IMR-90 (cell line): ENCODE data around the gene MPPED2. TPM values are rescaled to one million over a fixed set of nuclear protein-coding genes. Genes with fewer than 3 reads are reported as not detected.

Experiments
- ATAC-seq: fragments of 200-7000 bp; cut with Tn5 transposase; 2 replicates; pipeline ENCODE4 v1.9.1; 2020; ENCODE audit warnings: low read depth, mild to moderate bottlenecking, moderate library complexity
- BruUV-seq: library from RNA; stranded (reverse); fragments of 400-500 nt; replicated peaks from 2 replicates; lab custom pipeline; 2021; lab: Mats Ljungman, UMichigan
- CTCF ChIA-PET: fragments of 300-600 bp; formaldehyde crosslinking; extraction: SDS; loops from one replicate; lab custom pipeline; 2021; ENCODE audit warnings: antibody characterized with exemption; lab: Yijun Ruan, JAX
- POLR2A ChIA-PET: fragments of 300-600 bp; sonication (Branson Sonifier 250); formaldehyde crosslinking; loops from one replicate; lab custom pipeline; 2022; ENCODE audit warnings: antibody characterized with exemption; ENCODE audit not compliant: unreplicated experiment; lab: Charles Lee
- DNase-seq: peaks from one replicate; pipeline ENCODE4 v3.0.0; 2013
- H2AFZ ChIP-seq: replicated peaks from 2 replicates; pipeline ENCODE3; 2013; ENCODE audit warnings: low read length, mild to moderate bottlenecking; ENCODE audit not compliant: poor library complexity
- H2AK5ac ChIP-seq: 2 replicates; pipeline ENCODE4 v1.6.1; 2013; ENCODE audit warnings: low read depth, low read length, inconsistent platforms
- H2AK9ac ChIP-seq: replicated peaks from 2 replicates; pipeline ENCODE3; 2013; ENCODE audit warnings: mild to moderate bottlenecking, low read depth, low read length, moderate library complexity; ENCODE audit not compliant: poor library complexity
- H2BK120ac ChIP-seq: 2 replicates; pipeline ENCODE4 v1.6.1; 2013; ENCODE audit warnings: low read depth, low read length, inconsistent platforms
- H2BK15ac ChIP-seq: 3 replicates; pipeline ENCODE4 v1.6.1; 2013; ENCODE audit warnings: low read depth, low read length, inconsistent platforms
- H2BK20ac ChIP-seq: 2 replicates; pipeline ENCODE4 v1.6.1; 2013; ENCODE audit warnings: low read depth, mild to moderate bottlenecking, inconsistent platforms, low read length, moderate library complexity
- H2BK5ac ChIP-seq: 2 replicates; pipeline ENCODE4 v1.6.1; 2013; ENCODE audit warnings: mild to moderate bottlenecking, low read depth, low read length, inconsistent platforms; ENCODE audit not compliant: poor library complexity, severe bottlenecking
- H3K14ac ChIP-seq: replicated peaks from 2 replicates; pipeline ENCODE4 v1.6.1; 2013; ENCODE audit warnings: low read depth, low read length, inconsistent platforms
- H3K18ac ChIP-seq: 2 replicates; pipeline ENCODE4 v1.6.1; 2013; ENCODE audit warnings: low read depth, low read length, control low read depth
- H3K23ac ChIP-seq: 2 replicates; pipeline ENCODE4 v1.6.1; 2013; ENCODE audit warnings: low read depth, low read length, inconsistent platforms
- H3K27ac ChIP-seq: 2 replicates; pipeline ENCODE4 v1.5.1; 2013; ENCODE audit warnings: mild to moderate bottlenecking, control low read depth, low read length; ENCODE audit not compliant: insufficient read depth
- H3K27me3 ChIP-seq: 2 replicates; pipeline ENCODE4 v1.6.1; 2013; ENCODE audit warnings: low read length; ENCODE audit not compliant: control insufficient read depth, insufficient read depth
- H3K36me3 ChIP-seq: 2 replicates; pipeline ENCODE4 v1.6.1; 2013; ENCODE audit warnings: low read length, mixed read lengths; ENCODE audit not compliant: control insufficient read depth, insufficient read depth
- H3K4ac ChIP-seq: 2 replicates; pipeline ENCODE4 v1.6.1; 2013; ENCODE audit warnings: low read depth, low read length, inconsistent platforms
- H3K4me1 ChIP-seq: 2 replicates; pipeline ENCODE4 v1.6.1; 2013; ENCODE audit warnings: low read length, mixed read lengths; ENCODE audit not compliant: control insufficient read depth, insufficient read depth
- H3K4me2 ChIP-seq: 2 replicates; pipeline ENCODE4 v1.6.1; 2013; ENCODE audit warnings: low read depth, mild to moderate bottlenecking, control low read depth, low read length, moderate library complexity
- H3K4me3 ChIP-seq: 2 replicates; pipeline ENCODE4 v1.5.1; 2013; ENCODE audit warnings: low read depth, mild to moderate bottlenecking, control low read depth, low read length, moderate library complexity; ENCODE audit not compliant: insufficient read depth
- H3K56ac ChIP-seq: 2 replicates; pipeline ENCODE4 v1.6.1; 2013; ENCODE audit warnings: low read length, inconsistent platforms; ENCODE audit not compliant: insufficient read depth; ENCODE audit errors: extremely low read depth
- H3K79me1 ChIP-seq, 2 experiments: 2 replicates each; pipeline ENCODE4 v1.6.1; 2013; ENCODE audit warnings: low read length in 2 of 2, inconsistent platforms in 1 of 2, low read depth in 1 of 2
- H3K9ac ChIP-seq: 2 replicates; pipeline ENCODE4 v1.6.1; 2013; ENCODE audit warnings: low read depth, low read length, control low read depth
- H3K9me1 ChIP-seq: 2 replicates; pipeline ENCODE4 v1.6.1; 2013; ENCODE audit warnings: low read length, inconsistent platforms; ENCODE audit not compliant: insufficient read depth
- H3K9me3 ChIP-seq: 2 replicates; pipeline ENCODE4 v1.6.1; 2013; ENCODE audit warnings: low read length; ENCODE audit not compliant: control insufficient read depth, insufficient read depth
- H4K20me1 ChIP-seq: 2 replicates; pipeline ENCODE4 v1.6.1; 2013; ENCODE audit warnings: low read length, inconsistent platforms; ENCODE audit not compliant: insufficient read depth
- H4K5ac ChIP-seq: 2 replicates; pipeline ENCODE4 v1.6.1; 2013; ENCODE audit warnings: mild to moderate bottlenecking, low read depth, low read length, control low read depth
- H4K8ac ChIP-seq, 2 experiments: 2 replicates each; pipeline ENCODE4 v1.6.1; 2013; ENCODE audit warnings: low read depth in 2 of 2, low read length in 2 of 2, control low read depth in 1 of 2, inconsistent platforms in 1 of 2
- H4K91ac ChIP-seq: 2 replicates; pipeline ENCODE4 v1.6.1; 2013; ENCODE audit warnings: low read depth, low read length, inconsistent platforms; ENCODE audit not compliant: insufficient read depth
- BHLHE40 ChIP-seq: fragments of 150-350 bp; IDR thresholded peaks from 2 replicates; pipeline ENCODE4 v1.6.1; 2016; ENCODE audit warnings: mild to moderate bottlenecking, low read depth, low read length
- CEBPB ChIP-seq: IDR thresholded peaks from 2 replicates; pipeline ENCODE4 v1.6.1; 2012; ENCODE audit warnings: low read depth, low read length, improper control_type of control experiment
- CHD1 ChIP-seq: IDR thresholded peaks from 2 replicates; pipeline ENCODE4 v1.6.1; 2012; ENCODE audit warnings: low read depth, low read length, improper control_type of control experiment
- CTCF ChIP-seq: conservative IDR thresholded peaks from 2 replicates; pipeline ENCODE4 v1.5.1; 2012; ENCODE audit warnings: mild to moderate bottlenecking, low read depth, low read length, improper control_type of control experiment
- ELK1 ChIP-seq: fragments of 150-350 bp; IDR thresholded peaks from 2 replicates; pipeline ENCODE4 v1.6.1; 2016; ENCODE audit warnings: low read depth, mild to moderate bottlenecking, low read length, moderate library complexity, borderline replicate concordance
- FOS ChIP-seq: fragments of 150-350 bp; IDR thresholded peaks from 2 replicates; pipeline ENCODE4 v1.6.1; 2016; ENCODE audit warnings: low read depth, low read length
- MAFK ChIP-seq: IDR thresholded peaks from 2 replicates; pipeline ENCODE4 v1.6.1; 2012; ENCODE audit warnings: low read depth, low read length, improper control_type of control experiment
- MAZ ChIP-seq: IDR thresholded peaks from 2 replicates; pipeline ENCODE4 v1.6.1; 2012; ENCODE audit warnings: low read depth, mild to moderate bottlenecking, low read length, improper control_type of control experiment, moderate library complexity, borderline replicate concordance
- MXI1 ChIP-seq: IDR thresholded peaks from 2 replicates; pipeline ENCODE4 v1.6.1; 2012; ENCODE audit warnings: low read depth, mild to moderate bottlenecking, low read length, moderate library complexity, borderline replicate concordance
- NFE2L2 ChIP-seq: fragments of 150-350 bp; IDR thresholded peaks from 2 replicates; pipeline ENCODE4 v1.6.1; 2016; ENCODE audit warnings: low read depth, mild to moderate bottlenecking, low read length
- POLR2A ChIP-seq: IDR thresholded peaks from 2 replicates; pipeline ENCODE4 v1.6.1; 2012; ENCODE audit warnings: mild to moderate bottlenecking, low read depth, low read length
- RAD21 ChIP-seq: IDR thresholded peaks from 2 replicates; pipeline ENCODE4 v1.6.1; 2012; ENCODE audit warnings: low read length, improper control_type of control experiment
- RCOR1 ChIP-seq: IDR thresholded peaks from 2 replicates; pipeline ENCODE4 v1.6.1; 2012; ENCODE audit warnings: mild to moderate bottlenecking, low read length, improper control_type of control experiment; ENCODE audit not compliant: insufficient replicate concordance
- RFX5 ChIP-seq: IDR thresholded peaks from 2 replicates; pipeline ENCODE4 v1.8.0; 2012; ENCODE audit warnings: low read depth, mild to moderate bottlenecking, low read length, moderate library complexity
- SMC3 ChIP-seq: fragments of 150-350 bp; IDR thresholded peaks from 2 replicates; pipeline ENCODE4 v1.6.1; 2016; ENCODE audit warnings: low read depth, mild to moderate bottlenecking, antibody characterized with exemption, low read length, moderate library complexity
- USF2 ChIP-seq: fragments of 150-350 bp; IDR thresholded peaks from 2 replicates; pipeline ENCODE4 v1.6.1; 2017; ENCODE audit warnings: mild to moderate bottlenecking, antibody characterized with exemption, low read length, low read depth
- WGBS, 2 experiments: methylation state at CpG; one replicate each; pipeline versions ENCODE4 v1.1.5 to v1.1.7; 2013; ENCODE audit warnings: missing lambda C conversion rate in 2 of 2; ENCODE audit not compliant: insufficient read length in 1 of 2; ENCODE audit errors: extremely low coverage in 2 of 2; 5-methylcytosine and 5-hydroxymethylcytosine counted together
- dilution Hi-C: fragments of 300-500 bp; cut with HindIII; formaldehyde crosslinking; loops from one replicate; pipeline ENCODE4 v1.14.3; 2018; ENCODE audit warnings: low sequenced_read_pairs; ENCODE audit not compliant: unreplicated experiment
- in situ Hi-C: fragments of 300-500 bp; cut with MboI; formaldehyde crosslinking; loops from 3 replicates; pipeline ENCODE4 v1.14.3; 2019; ENCODE audit warnings: low sequenced_read_pairs, inconsistent platforms, mixed read lengths
- intact Hi-C: fragments of 100-400 bp; cut with micrococcal nuclease; formaldehyde crosslinking; loops from 2 replicates; pipeline ENCODE4 v1.10.0; 2022
- polyA plus RNA-seq, 3 experiments: library from polyadenylated mRNA; depleted of rRNA; stranded (reverse); fragments of >200 nt; gene quantifications; 2 replicates each; pipeline ENCODE4 v1.2.3, GENCODE V29; 2012; ENCODE audit warnings: low replicate concordance in 1 of 3
- total RNA-seq: library from RNA; depleted of rRNA; stranded (reverse); fragments of >200 nt; gene quantifications from 2 replicates; pipeline ENCODE4 v1.2.3, GENCODE V29; 2012

The MPPED2 gene
- total and polyA plus RNA-seq, 2 of the 4 experiments (the other 2 are of a cell fraction) = 0.10 TPM; not detected in 1

- no peaks in the 10 kb centered on the region for H3K9me3 ChIP-seq
- no peak overlapping the region for H2AK5ac ChIP-seq
- no peak overlapping the region for H3K18ac ChIP-seq
- no peak overlapping the region for H2BK15ac ChIP-seq
- in situ Hi-C loops (no loop called here), intact Hi-C loops (loop anchor here (5.0 kb wide), 1 partner anchor 141 kb away; no protein-coding TSS in a partner anchor), dilution Hi-C loops (no loop called here)
- no peak overlapping the region for H3K9ac ChIP-seq
- CTCF ChIA-PET = no interaction called here
- no peak overlapping the region for H2BK120ac ChIP-seq
- H3K36me3 ChIP-seq = no peaks in the 10 kb centered on the region
- no peak overlapping the region for H4K91ac ChIP-seq
- no peaks in the 10 kb centered on the region; the same call in 1 of the 2 replicates for H3K27me3 ChIP-seq
- no CpG with 5 or more reads among the region's 4 CpGs for WGBS, 2 experiments
- POLR2A ChIA-PET = no interaction called here
- no peak overlapping the region for H3K4me3 ChIP-seq
- H3K14ac ChIP-seq = no peak overlapping the region
- H2BK5ac ChIP-seq = no peak overlapping the region
- no TSS peak for BruUV-seq
- H3K4ac ChIP-seq = no peak overlapping the region
- no peak overlapping the region for H2AK9ac ChIP-seq
- no peak overlapping the region for H3K4me2 ChIP-seq
- no peak overlapping the region for H2AFZ ChIP-seq
- H3K27ac ChIP-seq = no peak overlapping the region
- H4K20me1 ChIP-seq = no peaks in the 10 kb centered on the region
- no peaks in the 10 kb centered on the region for H3K9me1 ChIP-seq
- no peak overlapping the region for H3K23ac ChIP-seq
- no peak overlapping the region for H4K5ac ChIP-seq
- DNase-seq (no peak), ATAC-seq (no peak)
- H3K56ac ChIP-seq = no peak overlapping the region
- H3K79me1 ChIP-seq = no peaks in the 10 kb centered on the region
- H2BK20ac ChIP-seq = no peak overlapping the region
- H4K8ac ChIP-seq = no peak overlapping the region
- no peak for TF ChIP-seq RCOR1
- TF ChIP-seq MAFK = no peak
- no peak for TF ChIP-seq BHLHE40
- no peak for TF ChIP-seq MXI1
- no peak for TF ChIP-seq RAD21
- TF ChIP-seq FOS = no peak
- TF ChIP-seq CEBPB = no peak
- TF ChIP-seq CTCF = no peak
- no peak for TF ChIP-seq CHD1
- TF ChIP-seq RFX5 = no peak
- no peak for TF ChIP-seq POLR2A
- no peak for TF ChIP-seq ELK1
- no peak for TF ChIP-seq MAZ
- no peak for TF ChIP-seq NFE2L2
- TF ChIP-seq USF2 = no peak
- no peak for TF ChIP-seq SMC3
- H3K4me1 ChIP-seq = no peaks in the 10 kb centered on the region
Measured at GRCh38 chr11:30431127-30431814, 154.9 kb downstream of the MPPED2 start.
